K562 (cell line): ENCODE measurements around the gene CSNK1D. TPM values are rescaled to one million over a fixed set of nuclear protein-coding genes. Genes with fewer than 3 reads are reported as not detected.

Experiments used
- ATAC-seq: fragments of 200-7000 bp; cut with Tn5 transposase; 3 replicates; pipeline ENCODE4 v1.9.1; 2020; ENCODE audit warnings: moderate library complexity
- BruUV-seq: library from RNA; stranded (reverse); fragments of 400-500 nt; replicated peaks from 2 replicates; lab custom pipeline; 2021; lab: Mats Ljungman, UMichigan
- CTCF ChIA-PET: fragments of 300-600 bp; formaldehyde crosslinking; extraction: SDS; loops from one replicate; lab custom pipeline; 2021; ENCODE audit warnings: low intra/inter-chr PET ratio; lab: Yijun Ruan, JAX
- POLR2A ChIA-PET: fragments of 300-600, 350-650 bp; sonication (Branson Sonifier 250); formaldehyde crosslinking; extraction: SDS; loops from one replicate; lab custom pipeline; 2021; ENCODE audit warnings: antibody characterized with exemption, inconsistent platforms; lab: Yijun Ruan, JAX
- DNase-seq, 4 experiments: peaks; one replicate each; pipeline versions ENCODE4 v3.0.0 to v3.0.0-alpha.2; 2011 to 2018; ENCODE audit warnings: low spot score in 3 of 4, mixed read lengths in 3 of 4; ENCODE audit errors: extremely low read depth in 1 of 4
- FAIRE-seq: peaks from 2 replicates; lab custom pipeline; 2011; peaks lifted over from hg19 to GRCh38; lab: Jason Lieb, UNC
- H2AFZ ChIP-seq: 2 replicates; pipeline ENCODE4 v1.6.0; 2011; ENCODE audit warnings: low read depth, low read length, control low read depth, inconsistent platforms
- H3K27ac ChIP-seq: fragments of 200-600 bp; 3 replicates; pipeline ENCODE4 v1.8.0; 2011; ENCODE audit warnings: low read depth, mild to moderate bottlenecking, control low read depth, inconsistent platforms, low read length, moderate library complexity, mixed read lengths; ENCODE audit errors: extremely low read depth
- H3K27me3 ChIP-seq, 2 experiments: fragments of 300-600 bp in 1 of 2; 2 replicates in 1 of 2; 3 replicates in 1 of 2; pipeline versions ENCODE4 v1.6.0 to v1.8.0; 2011; ENCODE audit warnings: inconsistent platforms in 2 of 2, low read length in 2 of 2, mild to moderate bottlenecking in 1 of 2, mixed read lengths in 1 of 2, moderate library complexity in 1 of 2; ENCODE audit not compliant: control insufficient read depth in 2 of 2, insufficient read depth in 2 of 2
- H3K36me3 ChIP-seq: fragments of 300-600 bp; 3 replicates; pipeline ENCODE4 v1.8.0; 2011; ENCODE audit warnings: mild to moderate bottlenecking, low read length, inconsistent platforms; ENCODE audit not compliant: control insufficient read depth, insufficient read depth
- H3K4me1 ChIP-seq, 2 experiments: fragments of 200-600 bp in 1 of 2; replicated peaks in 1 of 2; 2 replicates in 1 of 2; 3 replicates in 1 of 2; pipeline versions ENCODE4 v1.5.1 to v1.8.0; 2011; ENCODE audit warnings: inconsistent platforms in 2 of 2, low read length in 2 of 2, mild to moderate bottlenecking in 1 of 2, mixed read lengths in 1 of 2, moderate library complexity in 1 of 2; ENCODE audit not compliant: control insufficient read depth in 2 of 2, insufficient read depth in 2 of 2
- H3K4me2 ChIP-seq: 2 replicates; pipeline ENCODE4 v1.6.1; 2011; ENCODE audit warnings: low read length, control low read depth, inconsistent platforms, mixed read lengths; ENCODE audit not compliant: insufficient read depth
- H3K4me3 ChIP-seq: fragments of 200-600 bp; sonication (generic), shearing (Covaris generic); 2 replicates; pipeline ENCODE4 v1.5.1; 2016; ENCODE audit warnings: control low read depth, inconsistent platforms
- H3K79me2 ChIP-seq: fragments of 200-600 bp; 3 replicates; pipeline ENCODE4 v1.8.0; 2011; ENCODE audit warnings: low read length, inconsistent platforms; ENCODE audit not compliant: control insufficient read depth, insufficient read depth
- H3K9ac ChIP-seq, 2 experiments: 2 replicates each; pipeline versions ENCODE4 v1.6.0 to v1.6.1; 2011; ENCODE audit warnings: low read depth in 2 of 2, low read length in 2 of 2, control low read depth in 1 of 2, inconsistent platforms in 1 of 2, mild to moderate bottlenecking in 1 of 2, mixed read lengths in 1 of 2; ENCODE audit not compliant: insufficient read depth in 1 of 2
- H3K9me1 ChIP-seq: one replicate; pipeline ENCODE4 v1.6.0; 2011; ENCODE audit warnings: inconsistent platforms, mild to moderate bottlenecking, low read length, moderate library complexity; ENCODE audit not compliant: control insufficient read depth, insufficient read depth
- H3K9me3 ChIP-seq: replicated peaks from 2 replicates; pipeline ENCODE4 v1.5.1; 2011; ENCODE audit warnings: low read depth, low read length, inconsistent platforms; ENCODE audit not compliant: control insufficient read depth, insufficient read depth
- H4K20me1 ChIP-seq: replicated peaks from 2 replicates; pipeline ENCODE4 v1.6.1; 2011; ENCODE audit warnings: low read length, inconsistent platforms, mixed read lengths; ENCODE audit not compliant: control insufficient read depth, insufficient read depth
- EGR1 ChIP-seq: fragments of 450-650 bp; conservative IDR thresholded peaks from 2 replicates; pipeline ENCODE4 v1.6.1; 2017; ENCODE audit warnings: mild to moderate bottlenecking
- NONO ChIP-seq, 2 experiments: fragments of 200-400 bp in 1 of 2; fragments of 450-650 bp in 1 of 2; formaldehyde crosslinking in 1 of 2; IDR thresholded peaks; 2 replicates each; pipeline ENCODE4 v1.6.1; 2017; ENCODE audit warnings: low read depth in 2 of 2, mild to moderate bottlenecking in 2 of 2, moderate library complexity in 2 of 2, low read length in 1 of 2
- POLR2G ChIP-seq: fragments of 200-400 bp; formaldehyde crosslinking; IDR thresholded peaks from 2 replicates; pipeline ENCODE4 v1.6.1; 2017; ENCODE audit warnings: low read depth, mild to moderate bottlenecking, antibody characterized with exemption, low read length, moderate library complexity
- SIX5 ChIP-seq, 2 experiments: IDR thresholded peaks; 2 replicates each; pipeline ENCODE4 v1.6.1; 2011; ENCODE audit warnings: low read length in 2 of 2, borderline replicate concordance in 1 of 2, low read depth in 1 of 2, mild to moderate bottlenecking in 1 of 2, moderate library complexity in 1 of 2; ENCODE audit not compliant: insufficient read depth in 1 of 2
- SMARCC2 ChIP-seq: fragments of 450-650 bp; IDR thresholded peaks from 2 replicates; pipeline ENCODE4 v1.6.1; 2017; ENCODE audit warnings: antibody characterized with exemption, moderate library complexity, mild to moderate bottlenecking, low read depth
- TOE1 ChIP-seq, 2 experiments: fragments of 450-650 bp in 1 of 2; sonication (generic) in 1 of 2; formaldehyde crosslinking in 1 of 2; IDR thresholded peaks; 2 replicates each; pipeline versions ENCODE4 v1.7.1 to v1.8.0; 2016 to 2022; ENCODE audit warnings: borderline replicate concordance in 2 of 2, mild to moderate bottlenecking in 2 of 2, antibody characterized with exemption in 1 of 2, inconsistent platforms in 1 of 2, low read depth in 1 of 2, missing genetic modification reagents in 1 of 2, moderate library complexity in 1 of 2
- U2AF2 ChIP-seq: fragments of 200-400 bp; formaldehyde crosslinking; optimal IDR thresholded peaks from 2 replicates; pipeline ENCODE3; 2017; ENCODE audit warnings: low read depth, mild to moderate bottlenecking, low read length
- ZNF165 ChIP-seq: fragments of 250-450 bp; sonication (Bioruptor Pico); IDR thresholded peaks from 2 replicates; pipeline ENCODE4 v1.4.0; 2020; ENCODE audit warnings: borderline replicate concordance
- ZNF79 ChIP-seq: fragments of 250-450 bp; sonication (Bioruptor Pico); IDR thresholded peaks from 2 replicates; pipeline ENCODE4 v1.4.0; 2020; ENCODE audit warnings: low read depth, mild to moderate bottlenecking, moderate library complexity
- WGBS: fragments of 100-300 bp; shearing (Covaris generic); methylation state at CpG from one replicate; pipeline ENCODE4 v1.1.6; 2016; ENCODE audit warnings: low coverage, mixed read lengths; ENCODE audit not compliant: insufficient coverage; ENCODE audit errors: missing lambda C conversion rate; 5-methylcytosine and 5-hydroxymethylcytosine counted together
- in situ Hi-C: fragments of 300-500 bp; cut with MboI; formaldehyde crosslinking; loops from 4 replicates; pipeline ENCODE4 v1.15.0; 2018; ENCODE audit warnings: inconsistent platforms, mixed read lengths
- intact Hi-C: fragments of 100-400 bp; cut with micrococcal nuclease; formaldehyde crosslinking; loops from 2 replicates; pipeline ENCODE4 v1.14.2; 2022
- polyA plus RNA-seq, 8 experiments: library from polyadenylated mRNA; depleted of rRNA in 4 of 8; stranded (reverse) in 5 of 8; unstranded in 3 of 8; fragments of >200 nt; fragmentation: Nextera tagmentation in 2 of 8; fragmentation: Illumina TruSeq in 1 of 8; extraction: Ambion mirVana in 2 of 8; extraction: Trizol in 1 of 8; gene quantifications; 2 replicates each; pipeline versions ENCODE4 v1.2.1 to v1.2.3, GENCODE V29; 2011 to 2014; ENCODE audit warnings: inconsistent platforms in 1 of 8, missing spikeins in 1 of 8
- total RNA-seq, 7 experiments: library from RNA; depleted of rRNA in 6 of 7; stranded (reverse); fragments of >200 nt in 6 of 7; fragmentation: Illumina TruSeq in 2 of 7; extraction: Trizol in 2 of 7; gene quantifications; 2 replicates each; pipeline versions ENCODE4 v1.2.1 to v1.2.3, GENCODE V29; 2011 to 2021; ENCODE audit warnings: low replicate concordance in 1 of 7
- TF ChIP-seq, protein P1 (sequence below), 2 experiments: IDR thresholded peaks; 2 replicates each; pipeline ENCODE4 v1.6.1; 2012; ENCODE audit warnings: improper control_type of control experiment in 2 of 2, low read depth in 2 of 2, low read length in 2 of 2, borderline replicate concordance in 1 of 2
- TF ChIP-seq, protein P2 (sequence below): fragments of 250-450 bp; sonication (Bioruptor Pico); IDR thresholded peaks from 2 replicates; pipeline ENCODE4 v1.4.0; 2020; ENCODE audit warnings: mild to moderate bottlenecking, moderate library complexity, borderline replicate concordance

CSNK1D gene
- total and polyA plus RNA-seq, 9 of the 15 experiments (the other 6 are each of a cell fraction or from before 2014, with no cell fraction given) = 6.5 to 133 (median 41.3) TPM

DNA sequence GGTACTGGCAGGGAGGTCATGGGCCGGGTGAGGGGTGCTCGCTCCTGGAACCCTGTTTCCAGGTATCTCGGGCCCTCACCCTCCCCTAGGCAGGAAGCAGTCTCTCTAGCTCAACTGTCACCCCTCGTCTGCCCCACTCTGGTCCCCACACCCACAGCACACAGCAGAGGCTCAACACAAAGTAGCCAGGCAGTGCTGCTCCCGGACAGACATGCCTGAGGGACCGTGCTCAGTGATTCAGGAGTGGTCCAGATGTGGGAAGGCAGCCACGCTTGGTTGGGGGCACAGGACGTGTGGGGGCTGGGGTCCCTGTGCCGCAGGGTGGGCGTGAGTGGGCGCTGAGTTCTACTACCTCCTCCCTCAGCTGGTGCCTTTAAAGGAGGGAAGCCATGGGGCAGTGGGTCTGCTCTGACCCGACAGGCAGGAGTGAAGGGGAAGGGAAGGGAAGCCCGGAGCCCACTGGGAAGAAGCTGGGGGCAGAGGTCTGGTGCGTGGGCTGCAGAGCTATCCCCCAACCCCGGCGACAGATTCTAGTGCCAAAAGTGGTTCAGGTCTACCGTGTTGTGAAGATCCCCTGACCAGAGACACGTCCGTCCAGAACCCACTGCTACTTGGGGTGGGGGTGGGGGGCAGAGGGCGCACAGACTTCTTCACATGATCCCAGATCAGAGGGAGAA is 32.9 kb downstream of the CSNK1D start:
- no peak overlapping the region for H3K4me3 ChIP-seq
- in situ Hi-C loops (loop anchor here (5.0 kb wide), 1 partner anchor 67 kb away; no protein-coding TSS in a partner anchor), intact Hi-C loops (no loop called here)
- H3K79me2 ChIP-seq = peaks cover 48% of the 10 kb centered on the region
- H3K27ac ChIP-seq = peak overlapping the region; percentile 73; the same call in 2 of the 3 replicates
- no peak for FAIRE-seq
- H3K9me3 ChIP-seq = no peaks in the 10 kb centered on the region
- peak overlapping the region in 1 of 2 experiments; percentile 90; a peak in 2 of 4 replicates for H3K9ac ChIP-seq
- no peak overlapping the region for H2AFZ ChIP-seq
- CTCF ChIA-PET = no interaction called here
- no peaks in the 10 kb centered on the region for H3K9me1 ChIP-seq
- TF ChIP-seq, protein P1, sequence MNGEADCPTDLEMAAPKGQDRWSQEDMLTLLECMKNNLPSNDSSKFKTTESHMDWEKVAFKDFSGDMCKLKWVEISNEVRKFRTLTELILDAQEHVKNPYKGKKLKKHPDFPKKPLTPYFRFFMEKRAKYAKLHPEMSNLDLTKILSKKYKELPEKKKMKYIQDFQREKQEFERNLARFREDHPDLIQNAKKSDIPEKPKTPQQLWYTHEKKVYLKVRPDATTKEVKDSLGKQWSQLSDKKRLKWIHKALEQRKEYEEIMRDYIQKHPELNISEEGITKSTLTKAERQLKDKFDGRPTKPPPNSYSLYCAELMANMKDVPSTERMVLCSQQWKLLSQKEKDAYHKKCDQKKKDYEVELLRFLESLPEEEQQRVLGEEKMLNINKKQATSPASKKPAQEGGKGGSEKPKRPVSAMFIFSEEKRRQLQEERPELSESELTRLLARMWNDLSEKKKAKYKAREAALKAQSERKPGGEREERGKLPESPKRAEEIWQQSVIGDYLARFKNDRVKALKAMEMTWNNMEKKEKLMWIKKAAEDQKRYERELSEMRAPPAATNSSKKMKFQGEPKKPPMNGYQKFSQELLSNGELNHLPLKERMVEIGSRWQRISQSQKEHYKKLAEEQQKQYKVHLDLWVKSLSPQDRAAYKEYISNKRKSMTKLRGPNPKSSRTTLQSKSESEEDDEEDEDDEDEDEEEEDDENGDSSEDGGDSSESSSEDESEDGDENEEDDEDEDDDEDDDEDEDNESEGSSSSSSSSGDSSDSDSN (IDR thresholded peaks at IDR 0.05; ENCODE audit: borderline replicate concordance in 1 of 2, low read depth in 2 of 2, low read length in 2 of 2) = no peak
- no peak for TF ChIP-seq TOE1 (IDR thresholded peaks at IDR 0.05; ENCODE audit: borderline replicate concordance)
- no peak for TF ChIP-seq TOE1 (CRISPR knock-in tag; IDR thresholded peaks at IDR 0.05; ENCODE audit: borderline replicate concordance, low read depth)
- TF ChIP-seq ZNF79 (CRISPR knock-in tag) = no peak
- TF ChIP-seq, protein P2, sequence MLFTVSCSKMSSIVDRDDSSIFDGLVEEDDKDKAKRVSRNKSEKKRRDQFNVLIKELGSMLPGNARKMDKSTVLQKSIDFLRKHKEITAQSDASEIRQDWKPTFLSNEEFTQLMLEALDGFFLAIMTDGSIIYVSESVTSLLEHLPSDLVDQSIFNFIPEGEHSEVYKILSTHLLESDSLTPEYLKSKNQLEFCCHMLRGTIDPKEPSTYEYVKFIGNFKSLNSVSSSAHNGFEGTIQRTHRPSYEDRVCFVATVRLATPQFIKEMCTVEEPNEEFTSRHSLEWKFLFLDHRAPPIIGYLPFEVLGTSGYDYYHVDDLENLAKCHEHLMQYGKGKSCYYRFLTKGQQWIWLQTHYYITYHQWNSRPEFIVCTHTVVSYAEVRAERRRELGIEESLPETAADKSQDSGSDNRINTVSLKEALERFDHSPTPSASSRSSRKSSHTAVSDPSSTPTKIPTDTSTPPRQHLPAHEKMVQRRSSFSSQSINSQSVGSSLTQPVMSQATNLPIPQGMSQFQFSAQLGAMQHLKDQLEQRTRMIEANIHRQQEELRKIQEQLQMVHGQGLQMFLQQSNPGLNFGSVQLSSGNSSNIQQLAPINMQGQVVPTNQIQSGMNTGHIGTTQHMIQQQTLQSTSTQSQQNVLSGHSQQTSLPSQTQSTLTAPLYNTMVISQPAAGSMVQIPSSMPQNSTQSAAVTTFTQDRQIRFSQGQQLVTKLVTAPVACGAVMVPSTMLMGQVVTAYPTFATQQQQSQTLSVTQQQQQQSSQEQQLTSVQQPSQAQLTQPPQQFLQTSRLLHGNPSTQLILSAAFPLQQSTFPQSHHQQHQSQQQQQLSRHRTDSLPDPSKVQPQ (CRISPR knock-in tag) = no peak
- TF ChIP-seq NONO (IDR thresholded peaks at IDR 0.05; ENCODE audit: low read depth in 2 of 2, low read length in 1 of 2) = no peak
- TF ChIP-seq U2AF2 = no peak
- TF ChIP-seq SMARCC2 = no peak
- 0 out of 2 replicates have a peak, but pooled peaks have one; percentile 18 for TF ChIP-seq EGR1
- peak; percentile 11; the same call in 1 of the 2 replicates for TF ChIP-seq POLR2G
- no peak for TF ChIP-seq SIX5 (IDR thresholded peaks at IDR 0.05; ENCODE audit: borderline replicate concordance in 1 of 2, insufficient read depth in 1 of 2, low read depth in 1 of 2, low read length in 2 of 2)
- TF ChIP-seq ZNF165 (CRISPR knock-in tag) = no peak
- no peak overlapping the region for H3K4me2 ChIP-seq
- ATAC-seq = no peak
- H4K20me1 ChIP-seq = 0 out of 2 replicates have a peak, but pooled peaks cover 2% of the 10 kb centered on the region
- POLR2A ChIA-PET = interaction anchor here (1.0 to 2.7 kb wide), 4 partner anchors 14 to 23 kb away, joined by 3 to 20 read pairs (median 4); no protein-coding TSS in a partner anchor
- no peaks in the 10 kb centered on the region for H3K27me3 ChIP-seq
- peak in 1 of 4 experiments; percentile 23 for DNase-seq
- 52% methylated on average over 10 of the region's 20 CpGs for WGBS
- peaks cover 50 to 94% of the 10 kb centered on the region in 2 experiments for H3K4me1 ChIP-seq
- peaks cover 46% of the 10 kb centered on the region for H3K36me3 ChIP-seq
- no TSS peak for BruUV-seq
